Cerebellar nuclear complex (tissue), 1 donor: Measurements from ENCODE around the gene COPS3.
"Not testable (repeated sequence)": the region's sequence is repeated elsewhere in the genome, so short reads cannot be mapped to it uniquely, and the experiment has no call there.

Experiments
- DNase-seq, 2 experiments: peaks; one replicate each; lab custom pipeline; 2025; lab: John Stamatoyannopoulos, UW

The COPS3 gene

DNA sequence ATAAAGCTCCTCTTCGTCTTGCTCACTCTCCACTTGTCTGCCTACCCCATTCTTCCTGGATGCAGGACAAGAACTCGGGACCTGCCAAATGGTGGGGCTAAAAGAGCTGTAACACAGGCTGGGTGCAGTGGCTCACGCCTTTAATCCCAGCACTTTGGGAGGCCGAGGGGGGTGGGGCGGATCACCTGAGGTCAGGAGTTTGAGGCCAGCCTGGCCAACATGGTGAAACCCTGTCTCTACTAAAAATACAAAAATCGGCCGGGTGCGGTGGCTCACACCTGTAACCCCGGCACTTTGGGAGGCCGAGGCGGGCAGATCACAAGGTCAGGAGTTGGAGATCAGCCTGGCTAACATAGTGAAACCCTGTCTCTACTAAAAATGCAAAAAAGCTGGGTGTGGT, 20.6 kb upstream of the COPS3 start:
- DNase-seq: not testable (repeated sequence)

DNA sequence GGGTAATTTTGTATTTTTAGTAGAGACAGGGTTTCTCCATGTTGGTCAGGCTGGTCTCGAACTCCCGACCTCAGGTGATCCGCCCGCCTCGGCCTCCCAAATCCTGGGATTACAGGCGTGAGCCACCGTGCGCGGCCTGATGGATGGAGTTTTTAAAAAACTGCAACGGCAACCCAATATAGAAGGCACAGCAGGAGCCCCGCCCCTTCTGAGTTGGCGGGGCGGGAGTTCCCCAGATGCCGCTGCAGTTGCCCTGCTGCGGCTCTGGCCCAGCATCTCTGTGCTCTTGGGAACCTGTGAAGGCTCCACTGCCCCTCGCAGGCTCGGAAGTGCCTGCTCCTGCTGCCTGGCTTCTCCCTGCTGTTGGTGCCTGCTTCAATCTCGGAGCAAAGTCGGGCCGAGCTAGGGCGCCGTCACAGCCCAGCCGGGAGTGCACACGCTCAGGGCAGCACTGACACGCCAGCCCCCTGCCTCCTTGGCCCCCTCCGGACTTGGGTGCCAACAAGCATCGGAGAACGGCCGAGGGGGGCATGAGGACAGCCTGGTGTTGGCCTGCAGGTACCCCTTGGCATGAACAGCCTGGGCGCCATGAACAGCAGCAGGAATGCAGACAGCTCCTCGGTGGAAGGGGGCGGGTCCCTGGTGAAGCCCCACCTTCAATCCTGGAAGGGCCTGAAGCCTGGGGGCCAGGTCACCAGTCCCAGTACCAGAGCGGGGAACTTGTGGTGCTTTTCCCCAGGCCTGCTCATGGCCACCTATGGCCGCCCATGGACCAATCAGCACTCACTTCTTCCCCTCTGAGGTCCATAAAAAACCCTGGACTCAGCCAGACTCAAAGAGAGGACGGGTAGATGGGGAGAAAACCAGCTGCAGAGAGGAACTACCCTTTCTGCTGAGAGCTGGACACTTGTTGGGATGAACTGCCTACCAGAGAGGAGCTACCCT, 19.9 kb upstream of the COPS3 start:
- no peak for DNase-seq

GRCh38 chr17:17298108-17298507, 17.1 kb upstream of the COPS3 start:
- DNase-seq: no peak

GRCh38 chr17:17297217-17297616, 16.2 kb upstream of the COPS3 start:
- DNase-seq: no peak

DNA sequence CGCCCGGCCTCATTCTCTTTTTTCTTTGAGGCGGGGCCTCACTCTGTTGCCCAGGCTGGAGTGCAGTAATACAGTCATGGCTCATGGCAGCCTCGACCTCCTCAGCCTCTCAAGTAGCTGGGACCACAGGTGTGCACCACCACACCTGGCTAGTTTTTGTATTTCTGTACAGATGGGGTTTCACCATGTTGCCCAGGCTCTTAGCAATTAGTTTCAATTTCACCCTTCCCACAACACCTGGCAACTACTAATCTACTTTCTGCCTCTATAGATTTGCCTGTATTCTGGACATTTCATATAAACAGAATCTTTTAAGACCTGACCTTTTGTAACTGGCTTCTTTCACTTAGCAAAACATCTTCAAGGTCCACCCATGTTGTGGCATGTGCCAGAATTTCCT, 14.1 kb upstream of the COPS3 start:
- no peak for DNase-seq

DNA sequence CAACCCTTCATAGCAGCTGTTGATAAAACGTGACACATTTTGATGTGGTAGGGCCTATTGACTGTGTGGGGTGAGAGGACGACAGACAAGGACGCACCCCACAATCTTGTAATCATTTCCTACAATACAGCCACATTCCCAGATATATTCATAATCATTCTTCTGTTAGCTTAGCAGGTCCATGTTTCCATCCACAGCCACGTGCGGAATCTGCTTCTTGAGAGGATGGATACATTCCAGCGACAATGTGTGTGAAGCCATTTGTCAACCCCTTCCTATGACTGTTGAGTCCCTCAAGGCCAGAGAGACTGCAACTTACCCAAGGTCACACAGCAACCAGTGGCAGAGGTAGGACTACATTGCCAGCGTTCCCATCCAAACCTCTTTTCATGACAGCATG, 8.7 kb upstream of the COPS3 start:
- no peak for DNase-seq

DNA sequence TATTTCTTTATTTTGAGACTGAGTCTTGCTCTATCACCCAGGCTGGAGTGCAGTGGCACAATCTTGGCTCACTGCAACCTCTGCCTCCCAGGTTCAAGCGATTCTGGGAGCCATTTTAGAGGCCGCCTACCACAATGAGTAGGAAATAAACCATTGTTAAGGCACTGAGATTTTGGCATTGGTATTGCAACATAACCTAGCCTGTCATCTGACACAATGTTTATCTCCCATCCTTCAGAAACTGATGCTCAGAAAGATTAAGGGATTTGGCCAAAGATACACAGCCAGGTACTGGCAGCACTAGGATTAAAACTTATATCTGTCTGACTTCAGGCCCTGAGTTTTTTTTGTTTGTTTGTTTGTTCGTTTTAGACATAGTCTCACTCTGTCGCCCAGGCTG, 8.0 kb upstream of the COPS3 start:
- DNase-seq: no peak

DNA sequence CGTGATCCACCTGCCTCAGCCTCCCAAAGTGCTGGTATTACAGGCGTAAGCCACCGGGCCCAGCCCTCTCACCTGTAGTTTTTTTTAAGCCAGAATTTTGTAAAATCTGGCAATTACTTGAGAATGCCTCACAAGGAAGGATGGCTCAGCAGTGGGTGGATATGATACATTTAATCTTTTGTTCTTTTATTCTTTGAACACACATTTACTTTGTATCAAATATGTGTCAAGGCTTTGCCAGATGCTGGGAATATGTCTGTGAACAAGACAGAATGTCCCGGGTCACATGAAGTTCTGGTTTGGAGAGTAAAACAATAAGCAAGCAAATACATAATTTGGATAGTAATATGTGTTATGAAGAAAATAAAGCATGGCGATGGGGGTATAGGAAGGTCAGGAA, 4.9 kb upstream of the COPS3 start:
- DNase-seq: no peak

DNA sequence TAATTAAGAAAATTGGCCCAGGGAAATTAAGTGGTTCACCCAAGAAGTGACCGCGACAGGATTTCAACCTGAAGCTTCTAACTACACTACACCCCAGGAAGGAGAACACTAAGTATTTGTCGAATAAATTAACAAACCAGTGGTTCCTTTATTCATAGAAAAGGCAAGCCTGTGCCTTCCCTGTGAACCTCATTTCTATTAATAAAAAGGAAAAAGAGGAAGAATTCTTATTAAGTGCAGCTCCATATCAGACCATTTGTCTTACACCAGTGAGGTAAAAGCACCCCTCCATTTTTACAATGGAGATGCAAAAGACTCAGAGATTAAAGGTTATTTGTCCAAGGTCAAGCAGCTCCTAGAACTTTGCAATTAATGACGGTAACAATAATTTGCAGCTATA, 1.7 kb downstream of the COPS3 start:
- DNase-seq: no peak

DNA sequence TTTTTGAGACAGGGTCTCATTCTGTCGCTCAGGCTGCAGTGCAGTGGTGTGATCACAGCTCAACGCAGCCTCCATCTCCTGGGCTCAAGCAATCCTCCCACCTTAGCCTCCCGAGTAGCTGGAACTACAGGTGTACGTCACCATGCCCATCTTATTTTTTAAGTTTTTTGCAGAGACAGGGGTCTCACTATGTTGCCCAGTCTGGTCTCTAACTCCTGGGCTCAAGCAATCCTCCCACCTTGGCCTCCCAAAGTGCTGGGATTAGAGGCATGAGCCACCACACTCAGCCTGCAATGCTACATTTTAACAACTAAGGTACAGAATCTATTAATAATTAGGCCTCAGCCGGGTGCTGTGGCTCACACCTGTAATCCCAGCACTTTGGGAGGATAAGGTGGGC, 3.6 kb downstream of the COPS3 start:
- DNase-seq: not testable (repeated sequence)

GRCh38 chr17:17275971-17276370, 5.1 kb downstream of the COPS3 start:
- DNase-seq: no peak

DNA sequence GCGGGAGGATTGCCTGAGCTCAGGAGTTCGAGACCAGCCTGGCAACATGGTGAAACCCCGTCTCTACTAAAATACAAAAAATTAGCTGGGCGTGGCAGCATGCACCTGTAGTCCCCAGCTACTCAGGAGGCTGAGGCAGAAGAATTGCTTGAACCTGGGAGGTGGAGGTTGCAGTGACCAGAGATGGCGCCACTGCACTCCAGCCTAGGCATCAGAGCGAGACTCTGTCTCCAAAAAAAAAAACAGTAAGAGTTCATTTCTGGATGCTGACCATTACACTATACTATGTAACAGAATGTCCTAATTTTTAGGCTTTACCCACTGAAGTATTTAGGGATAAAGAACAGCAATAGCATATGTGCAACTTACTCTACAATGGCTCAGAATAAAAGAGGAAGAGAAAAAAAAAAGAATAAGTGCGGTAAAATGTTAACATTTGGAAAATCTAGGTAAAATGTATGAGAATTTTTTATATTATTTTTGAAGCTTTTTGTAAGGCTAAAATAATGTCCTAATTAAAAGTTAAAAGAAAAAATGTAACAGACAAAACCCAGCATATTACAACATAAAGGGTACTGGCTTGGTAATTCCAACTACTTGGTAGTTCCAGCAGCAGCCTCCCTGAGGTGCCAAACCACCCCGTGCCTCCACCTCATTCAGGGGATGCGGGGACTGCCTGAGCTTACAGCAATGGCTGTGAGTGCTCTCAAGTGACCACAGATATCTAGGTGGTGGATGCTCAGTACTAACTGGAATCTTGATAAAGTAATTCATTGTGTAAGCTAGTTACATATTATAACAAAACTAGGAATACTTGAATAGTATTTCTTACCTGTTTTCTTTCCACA, 10.9 kb downstream of the COPS3 start:
- no peak for DNase-seq

DNA sequence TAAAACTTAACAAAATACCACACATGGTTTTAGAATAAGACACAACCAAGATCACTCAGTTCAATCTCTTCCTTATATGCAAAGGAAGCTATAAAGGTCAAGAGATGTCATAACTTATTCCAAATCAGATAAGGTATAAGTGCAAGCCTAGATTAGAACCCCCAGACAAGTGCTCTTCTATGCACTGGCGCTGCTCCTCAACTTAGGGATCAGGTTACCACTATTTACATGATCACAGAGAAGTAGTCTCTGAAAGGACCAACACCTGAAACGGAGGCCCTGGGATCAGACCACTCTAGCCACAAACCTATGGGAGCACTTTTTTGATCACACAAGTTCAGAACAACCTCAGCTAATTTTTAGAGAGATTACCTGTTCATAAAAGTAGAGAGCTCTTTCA, 16.6 kb downstream of the COPS3 start:
- DNase-seq: no peak

GRCh38 chr17:17258998-17259397, 22.0 kb downstream of the COPS3 start:
- DNase-seq: no peak

- DNase-seq: no peak
Observed at GRCh38 chr17:17258011-17258410, 23.0 kb downstream of the COPS3 start.

GRCh38 chr17:17256316-17256715, 24.7 kb downstream of the COPS3 start:
- no peak for DNase-seq

DNA sequence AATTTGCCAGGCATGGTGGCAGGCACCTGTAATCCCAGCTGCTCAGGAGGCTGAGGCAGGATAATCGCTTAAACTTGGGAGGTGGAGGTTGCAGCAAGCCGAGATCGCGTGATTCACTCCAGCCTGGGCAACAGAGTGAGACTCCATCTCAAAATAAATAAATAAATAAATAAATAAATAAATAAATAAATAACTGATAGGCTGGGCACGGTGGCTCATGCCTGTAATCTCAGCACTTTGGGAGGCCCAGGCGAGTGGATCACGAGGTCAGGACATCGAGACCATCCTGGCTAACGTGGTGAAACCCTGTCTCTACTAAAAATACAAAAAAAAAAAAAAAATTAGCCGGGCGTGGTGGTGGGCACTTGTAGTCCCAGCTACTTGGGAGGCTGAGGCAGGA, 25.4 kb downstream of the COPS3 start:
- DNase-seq: not testable (repeated sequence)

GRCh38 chr17:17254036-17254435, 27.0 kb downstream of the COPS3 start:
- no peak for DNase-seq

GRCh38 chr17:17253406-17253805, 27.6 kb downstream of the COPS3 start:
- DNase-seq: no peak

- no peak for DNase-seq
Observed at GRCh38 chr17:17252149-17252661, 28.8 kb downstream of the COPS3 start.

DNA sequence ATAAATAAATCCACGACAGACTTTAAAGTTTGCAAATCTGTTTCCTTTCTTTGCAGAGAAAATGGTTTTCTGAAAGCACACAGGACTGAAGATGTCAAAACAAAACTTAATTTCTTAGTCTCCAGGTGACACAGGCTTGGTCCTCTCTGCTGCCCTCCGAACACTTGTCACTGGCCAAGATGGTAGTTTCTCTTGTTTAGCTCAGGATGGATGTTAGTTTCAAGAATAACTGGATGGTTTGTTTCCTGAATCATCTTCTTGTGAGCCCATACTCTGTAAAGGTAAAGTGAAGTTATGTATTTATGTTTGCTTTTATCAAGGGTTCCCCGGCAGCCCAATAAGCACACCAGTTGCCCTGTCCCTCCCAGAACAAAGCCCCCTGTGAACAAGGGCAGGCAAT, 34.2 kb downstream of the COPS3 start:
- no peak for DNase-seq

- no peak for DNase-seq
Observed at GRCh38 chr17:17243163-17243562, 37.9 kb downstream of the COPS3 start.

DNA sequence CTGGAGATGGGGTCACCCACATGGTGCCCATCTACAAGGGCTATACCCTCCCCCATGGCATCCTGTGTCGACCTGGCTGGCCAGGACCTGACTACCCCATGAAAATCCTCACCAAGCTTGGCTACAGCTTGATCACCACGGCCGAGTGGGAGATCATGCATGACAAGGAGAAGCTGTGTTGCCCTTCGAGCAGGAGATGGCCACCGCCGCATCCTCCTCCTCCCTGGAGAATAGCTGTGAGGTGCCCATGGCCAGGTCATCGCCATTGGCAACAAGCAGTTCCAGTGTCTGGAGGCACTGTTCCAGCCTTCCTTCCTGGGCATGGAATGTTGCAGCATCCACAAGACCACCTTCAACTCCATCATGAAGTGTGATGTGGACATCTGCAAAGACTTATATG, 38.8 kb downstream of the COPS3 start:
- DNase-seq: no peak
